IPS-15b (cell line): ENCODE results near the gene COL12A1.
"Not testable (repeated sequence)": the region's sequence is repeated elsewhere in the genome, so short reads cannot be mapped to it uniquely, and the experiment has no call there.

ENCODE experiments used
- H3K27me3 ChIP-seq: one replicate; pipeline ENCODE4 v1.6.1; 2013; ENCODE audit warnings: low read length; ENCODE audit not compliant: control insufficient read depth, insufficient read depth
- H3K36me3 ChIP-seq: one replicate; pipeline ENCODE4 v1.6.1; 2013; ENCODE audit warnings: low read length; ENCODE audit not compliant: control insufficient read depth, insufficient read depth
- H3K4me1 ChIP-seq: one replicate; pipeline ENCODE4 v1.6.1; 2013; ENCODE audit warnings: mild to moderate bottlenecking, low read length; ENCODE audit not compliant: control insufficient read depth, insufficient read depth
- H3K4me3 ChIP-seq: one replicate; pipeline ENCODE4 v1.5.1; 2013; ENCODE audit warnings: low read depth, low read length
- H3K9ac ChIP-seq: one replicate; pipeline ENCODE4 v1.6.1; 2013; ENCODE audit warnings: low read depth, mild to moderate bottlenecking, low read length
- H3K9me3 ChIP-seq: one replicate; pipeline ENCODE4 v1.6.1; 2013; ENCODE audit warnings: mild to moderate bottlenecking, low read length; ENCODE audit not compliant: control insufficient read depth, insufficient read depth

The COL12A1 gene

DNA sequence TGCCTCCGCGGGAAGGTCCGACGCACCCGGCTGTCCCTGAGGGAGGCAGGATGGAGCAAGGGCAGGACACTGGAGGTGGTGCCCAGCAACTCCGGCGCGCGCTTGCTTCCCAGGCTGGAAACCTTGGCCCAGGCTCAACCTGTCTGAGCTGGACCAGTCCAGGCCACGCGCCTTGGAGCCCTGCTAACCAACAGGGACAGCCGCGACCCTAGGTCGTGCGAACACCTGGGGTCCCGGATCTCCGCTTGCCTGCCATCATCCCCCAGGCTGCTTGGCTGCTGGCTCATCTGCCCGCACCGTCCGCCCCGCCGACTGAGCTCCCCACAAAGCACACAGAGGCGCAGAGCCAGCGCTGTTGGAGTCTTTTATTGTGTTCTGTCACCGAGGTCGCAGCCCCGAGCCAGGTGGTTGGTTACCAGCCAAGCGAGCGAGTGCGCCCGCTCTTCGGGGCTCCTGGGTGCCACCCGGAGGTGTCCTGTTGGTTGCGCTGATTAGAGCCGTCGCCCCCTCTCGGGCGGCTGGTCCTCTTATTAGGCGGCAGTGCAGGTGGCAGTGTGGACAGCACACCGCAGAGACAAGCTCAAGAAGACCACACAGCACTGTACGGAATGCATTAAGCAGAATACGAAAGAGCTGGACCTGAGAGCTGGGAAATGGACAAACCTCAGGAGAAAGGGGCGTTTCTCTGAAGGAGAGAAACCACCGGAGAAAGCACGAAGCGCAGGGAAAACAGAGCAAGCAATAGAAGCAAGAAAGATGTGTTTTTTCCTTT is 3.8 kb downstream of the COL12A1 start:
- H3K36me3 ChIP-seq: no peaks in the 10 kb centered on the region
- H3K4me1 ChIP-seq: peaks cover 7% of the 10 kb centered on the region
- H3K9ac ChIP-seq: no peak overlapping the region
- peak overlapping the region; percentile 64 for H3K4me3 ChIP-seq
- H3K27me3 ChIP-seq: peaks cover 68% of the 10 kb centered on the region
- no peaks in the 10 kb centered on the region for H3K9me3 ChIP-seq

DNA sequence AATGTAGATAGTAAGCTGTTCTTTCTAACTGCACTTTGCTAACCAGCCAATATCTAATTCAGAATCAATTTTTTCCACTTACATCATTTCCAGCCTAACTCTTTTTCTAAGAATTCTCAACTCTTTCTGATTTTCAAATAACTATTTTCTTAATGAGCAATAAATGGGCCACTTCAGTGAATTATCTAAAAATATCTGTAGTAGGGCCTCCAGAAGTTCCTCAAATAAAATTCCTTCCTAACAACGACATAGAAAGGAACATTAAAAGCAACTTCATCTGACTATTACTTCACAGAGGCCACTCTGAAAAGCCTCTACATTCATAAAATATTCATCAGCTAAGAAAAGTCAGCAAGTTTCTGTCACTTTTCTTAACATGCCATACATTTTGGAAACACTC is 4.8 kb downstream of the COL12A1 start:
- Histone ChIP-seq H3K9me3 (no peaks in the 10 kb centered on the region), H3K27me3 (peaks cover 58% of the 10 kb centered on the region), H3K9ac (no peak overlapping the region), H3K4me1 (peaks cover 4% of the 10 kb centered on the region), H3K36me3 (no peaks in the 10 kb centered on the region), H3K4me3 (no peak overlapping the region)

DNA sequence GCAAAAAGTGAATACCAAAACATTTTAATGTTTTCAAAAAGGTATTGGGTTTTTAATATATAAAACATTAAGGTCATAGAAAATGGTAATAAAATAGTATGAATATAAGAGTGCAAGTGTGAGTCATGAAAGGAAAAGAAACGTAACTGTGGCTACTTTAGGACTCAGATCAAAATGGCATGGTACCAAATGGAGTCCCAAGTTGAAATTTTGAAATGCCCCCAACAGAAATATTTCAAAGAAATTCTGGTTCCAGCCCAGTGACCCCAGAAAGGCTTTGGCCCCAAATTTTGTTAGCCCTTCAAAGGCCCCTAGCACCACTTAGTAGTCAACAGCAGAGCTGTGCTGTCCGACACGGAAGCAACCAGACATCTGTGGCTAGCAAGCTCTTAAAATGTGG is 6.0 kb downstream of the COL12A1 start:
- no peaks in the 10 kb centered on the region for H3K36me3 ChIP-seq
- H3K4me3 ChIP-seq: no peak overlapping the region
- peaks cover 46% of the 10 kb centered on the region for H3K27me3 ChIP-seq
- no peak overlapping the region for H3K9ac ChIP-seq
- H3K9me3 ChIP-seq: no peaks in the 10 kb centered on the region
- peaks cover 4% of the 10 kb centered on the region for H3K4me1 ChIP-seq

DNA sequence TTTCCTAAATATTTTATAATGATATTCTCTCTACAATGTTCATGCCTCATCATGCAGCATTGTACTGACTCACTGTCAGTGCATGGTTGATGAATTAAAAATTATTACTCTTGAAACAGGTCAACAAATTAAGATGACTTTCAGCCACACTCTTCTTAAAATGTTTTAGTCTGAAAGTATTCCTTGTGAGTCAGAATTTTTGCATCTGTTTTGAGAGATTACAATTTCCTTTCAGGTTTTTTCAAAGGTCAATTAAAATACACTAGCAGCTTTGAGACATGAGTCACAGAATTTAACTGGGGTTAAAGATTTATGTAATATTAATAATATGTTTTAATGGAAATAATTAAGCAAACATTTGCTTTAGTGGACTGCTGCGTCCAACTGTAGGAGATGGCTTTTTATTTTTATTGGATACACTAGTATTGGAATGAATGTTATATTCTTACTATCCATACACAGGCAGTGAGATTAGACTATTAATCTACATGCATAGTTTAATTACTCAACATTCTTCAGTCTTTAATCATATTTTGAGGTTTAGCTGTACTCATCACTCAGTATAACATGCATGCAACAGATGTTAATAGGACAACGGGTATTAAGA is 9.7 kb downstream of the COL12A1 start:
- Histone ChIP-seq H3K9me3 (no peaks in the 10 kb centered on the region), H3K4me3 (no peak overlapping the region), H3K36me3 (no peaks in the 10 kb centered on the region), H3K9ac (no peak overlapping the region), H3K4me1 (no peaks in the 10 kb centered on the region), H3K27me3 (peaks cover 9% of the 10 kb centered on the region)

DNA sequence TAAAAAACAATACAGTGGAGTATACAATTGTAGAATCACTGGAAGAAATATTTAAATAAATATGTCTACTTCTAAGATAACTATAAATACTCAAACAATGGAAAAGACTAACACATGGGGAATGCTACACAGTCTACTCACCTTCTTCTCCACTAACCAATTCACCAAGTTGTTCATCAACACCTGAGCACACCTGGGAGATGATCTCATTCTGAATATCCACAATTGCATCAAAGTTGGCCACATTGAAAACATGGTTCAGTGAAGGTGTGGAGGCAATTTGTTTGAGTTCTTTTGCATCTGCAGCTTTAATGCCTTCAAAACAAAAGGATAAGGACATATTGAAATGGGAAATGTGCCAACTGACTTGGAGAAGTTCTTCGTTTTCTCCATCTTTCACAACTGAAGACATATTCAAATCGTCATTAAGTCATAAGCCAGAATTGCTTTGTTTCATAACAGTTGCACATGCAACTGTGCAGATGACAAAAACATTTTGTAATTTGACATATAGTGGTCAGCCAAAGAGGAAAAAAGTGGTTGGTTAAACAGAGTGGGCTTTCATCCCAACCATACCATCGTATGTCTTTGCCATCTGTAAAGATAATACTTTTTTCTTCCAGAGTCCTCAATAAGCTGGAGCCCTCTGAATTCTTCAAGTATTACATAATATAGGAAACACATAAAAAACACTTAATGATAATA is 17.5 kb downstream of the COL12A1 start:
- no peaks in the 10 kb centered on the region for H3K9me3 ChIP-seq
- H3K9ac ChIP-seq: no peak overlapping the region
- no peaks in the 10 kb centered on the region for H3K36me3 ChIP-seq
- H3K4me1 ChIP-seq: no peaks in the 10 kb centered on the region
- H3K27me3 ChIP-seq: no peaks in the 10 kb centered on the region
- no peak overlapping the region for H3K4me3 ChIP-seq

DNA sequence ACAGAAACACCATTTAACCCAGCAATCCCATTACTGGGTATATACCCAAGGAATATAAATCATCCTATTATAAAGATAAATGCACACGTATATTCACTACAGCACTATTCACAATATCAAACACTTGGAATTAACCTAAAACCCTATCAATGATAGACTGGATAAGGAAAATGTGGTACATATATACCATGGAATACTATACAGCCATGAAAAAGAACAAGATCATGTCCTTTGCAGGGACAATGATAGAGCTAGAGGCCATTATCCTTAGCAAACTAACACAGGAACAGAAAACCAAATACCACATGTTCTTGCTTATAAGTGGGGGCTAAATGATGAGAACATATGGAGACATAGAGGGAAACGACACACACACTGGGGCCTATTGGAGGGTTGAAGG is 19.3 kb downstream of the COL12A1 start:
- not testable (repeated sequence) for H3K27me3 ChIP-seq, H3K9ac ChIP-seq, H3K36me3 ChIP-seq, H3K4me1 ChIP-seq, H3K9me3 ChIP-seq, H3K4me3 ChIP-seq

DNA sequence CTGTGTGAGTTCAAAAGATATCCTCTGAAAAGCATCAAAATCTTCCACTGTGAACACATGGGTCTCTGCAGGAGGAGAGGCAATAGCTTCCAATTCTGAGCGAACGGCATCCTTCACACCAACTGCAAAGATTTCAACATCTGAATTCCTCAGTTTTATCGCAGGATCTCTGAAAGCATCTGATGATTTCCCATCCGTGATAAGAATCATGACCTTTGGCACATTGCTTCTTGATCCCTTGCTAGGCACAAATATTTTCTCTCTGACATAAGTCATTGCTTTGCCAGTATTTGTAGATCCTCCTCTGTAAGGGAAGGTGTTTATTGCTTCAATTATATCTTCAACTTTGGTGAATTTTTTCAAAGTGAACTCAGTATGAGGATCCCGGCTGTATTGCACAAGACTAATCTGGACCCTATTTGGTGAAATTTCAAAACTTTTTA is 22.7 kb downstream of the COL12A1 start:
- Histone ChIP-seq H3K4me1 (no peaks in the 10 kb centered on the region), H3K9ac (no peak overlapping the region), H3K4me3 (no peak overlapping the region), H3K36me3 (no peaks in the 10 kb centered on the region), H3K27me3 (no peaks in the 10 kb centered on the region), H3K9me3 (no peaks in the 10 kb centered on the region)

DNA sequence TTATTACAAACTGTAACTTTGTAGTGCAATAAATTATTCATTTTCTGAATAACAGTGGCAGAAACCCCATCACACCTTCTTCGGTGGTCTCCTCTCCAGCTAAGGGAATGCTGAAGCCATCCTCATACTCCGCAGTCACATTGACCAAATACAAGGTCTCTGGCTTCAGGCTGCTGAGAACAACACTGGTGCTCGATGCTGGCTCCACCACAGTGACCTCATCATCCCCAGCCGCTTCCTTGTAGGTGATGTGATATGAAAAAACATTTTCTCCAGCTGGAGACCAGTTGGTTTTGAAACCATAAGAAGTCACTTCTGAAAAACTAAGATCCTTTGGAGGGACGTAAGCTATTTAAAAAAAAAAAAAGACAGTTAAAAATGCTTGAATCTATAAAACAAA is 25.0 kb downstream of the COL12A1 start:
- Histone ChIP-seq H3K27me3 (no peaks in the 10 kb centered on the region), H3K36me3 (no peaks in the 10 kb centered on the region), H3K4me1 (no peaks in the 10 kb centered on the region), H3K9me3 (no peaks in the 10 kb centered on the region), H3K4me3 (no peak overlapping the region), H3K9ac (no peak overlapping the region)

DNA sequence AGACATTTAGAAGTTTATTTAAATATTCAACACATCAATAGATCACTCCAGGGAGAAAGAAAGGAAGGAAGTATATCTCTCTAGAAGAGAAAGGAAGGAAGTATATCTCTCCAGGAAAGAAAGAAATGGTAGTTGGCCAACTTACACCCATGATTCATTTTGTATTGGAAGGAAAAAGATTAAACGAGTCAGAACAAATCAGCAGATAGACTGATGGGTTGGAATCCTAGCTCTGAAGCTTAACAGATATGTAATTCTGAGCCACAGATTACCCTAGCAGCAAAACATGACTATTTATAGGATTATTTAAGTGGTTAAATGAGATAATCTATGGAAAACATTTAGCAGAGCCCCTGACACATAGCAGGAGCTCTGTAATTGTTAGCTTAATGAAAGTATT is 27.1 kb downstream of the COL12A1 start:
- Histone ChIP-seq H3K4me1 (no peaks in the 10 kb centered on the region), H3K9me3 (no peaks in the 10 kb centered on the region), H3K36me3 (no peaks in the 10 kb centered on the region), H3K4me3 (no peak overlapping the region), H3K9ac (no peak overlapping the region), H3K27me3 (no peaks in the 10 kb centered on the region)

DNA sequence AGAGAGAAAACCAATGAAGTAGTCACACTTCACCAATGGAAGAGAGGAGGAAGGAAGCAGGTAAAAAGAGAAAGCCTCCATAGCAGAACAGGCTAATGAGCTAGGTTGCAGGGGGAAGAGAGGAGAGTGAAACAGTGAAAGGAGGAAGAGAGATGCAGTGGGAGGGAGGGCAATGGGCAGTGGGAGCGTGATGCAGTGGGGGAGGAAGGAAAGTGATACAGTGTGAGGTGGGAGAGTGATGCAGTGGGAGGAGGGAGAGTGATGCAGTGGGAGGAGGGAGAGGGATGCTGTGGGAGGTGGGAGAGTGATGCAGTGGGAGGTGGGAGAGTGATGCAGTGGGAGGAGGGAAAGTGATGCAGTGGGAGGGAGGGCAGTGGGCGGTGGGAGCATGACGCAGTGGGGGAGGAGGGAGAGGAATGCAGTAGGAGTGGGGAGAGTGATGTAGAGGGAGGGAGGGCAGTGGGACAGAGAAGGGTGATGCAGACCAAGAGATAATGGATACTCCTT is 29.7 kb downstream of the COL12A1 start:
- Histone ChIP-seq H3K27me3 (no peaks in the 10 kb centered on the region), H3K9me3 (no peaks in the 10 kb centered on the region), H3K9ac (no peak overlapping the region), H3K36me3 (no peaks in the 10 kb centered on the region), H3K4me3 (no peak overlapping the region), H3K4me1 (no peaks in the 10 kb centered on the region)

DNA sequence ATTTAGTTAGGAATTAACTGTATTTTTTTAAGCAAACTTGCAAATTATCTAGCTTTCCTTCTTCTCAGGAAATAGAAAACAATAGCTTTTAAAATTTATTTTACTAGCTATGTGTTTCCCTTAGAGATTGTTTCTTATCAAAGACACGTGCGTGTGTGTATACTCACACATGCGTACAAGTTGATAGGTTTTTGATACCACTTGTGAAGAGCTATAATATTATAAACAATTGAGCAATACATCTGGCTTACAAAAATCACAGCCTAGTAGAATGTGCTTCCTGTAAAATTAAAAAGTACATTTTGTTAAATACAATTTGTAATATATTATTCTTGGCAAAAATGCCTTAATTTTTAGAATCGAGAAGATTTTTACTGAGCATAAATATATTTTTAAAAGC is 33.9 kb downstream of the COL12A1 start:
- peaks cover 7% of the 10 kb centered on the region for H3K4me1 ChIP-seq
- H3K9me3 ChIP-seq: no peaks in the 10 kb centered on the region
- H3K27me3 ChIP-seq: no peaks in the 10 kb centered on the region
- H3K36me3 ChIP-seq: no peaks in the 10 kb centered on the region
- H3K9ac ChIP-seq: no peak overlapping the region
- no peak overlapping the region for H3K4me3 ChIP-seq

DNA sequence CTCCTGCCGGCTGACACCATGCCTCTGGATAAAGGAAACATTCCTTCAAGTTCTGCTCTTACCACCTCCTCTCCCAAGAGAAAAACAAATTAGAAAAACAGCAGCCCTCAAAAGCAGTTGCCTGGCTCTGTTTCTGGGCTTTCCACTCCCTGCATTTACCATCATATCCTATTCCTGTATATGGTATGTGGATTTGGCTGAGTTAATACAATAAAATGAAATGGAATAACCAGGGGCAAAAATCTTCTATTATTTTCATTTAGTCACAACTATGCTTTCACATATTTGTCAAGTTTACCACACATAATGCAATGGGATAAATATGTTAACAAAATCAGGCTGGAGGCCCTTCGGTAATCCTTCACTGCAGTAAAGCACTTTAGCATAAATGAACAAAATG is 34.3 kb downstream of the COL12A1 start:
- no peaks in the 10 kb centered on the region for H3K27me3 ChIP-seq
- H3K9me3 ChIP-seq: no peaks in the 10 kb centered on the region
- peaks cover 7% of the 10 kb centered on the region for H3K4me1 ChIP-seq
- H3K36me3 ChIP-seq: no peaks in the 10 kb centered on the region
- H3K9ac ChIP-seq: no peak overlapping the region
- no peak overlapping the region for H3K4me3 ChIP-seq
